Colonic mucosa (tissue), 4 donors: ENCODE data around the gene MICAL3. TPM values are rescaled to one million over a fixed set of nuclear protein-coding genes. Genes with fewer than 3 reads are reported as not detected.

ENCODE experiments used
- DNase-seq: peaks from one replicate; pipeline ENCODE4 v3.0.0-alpha.2; 2020
- H3K27ac ChIP-seq: fragments of 200-600 bp; one replicate; pipeline ENCODE4 v1.8.0; 2021
- H3K27me3 ChIP-seq: fragments of 200-600 bp; one replicate; pipeline ENCODE4 v1.8.0; 2021
- H3K36me3 ChIP-seq: fragments of 200-600 bp; one replicate; pipeline ENCODE4 v1.8.0; 2021
- H3K4me1 ChIP-seq: fragments of 200-600 bp; one replicate; pipeline ENCODE4 v1.8.0; 2021; ENCODE audit warnings: mild to moderate bottlenecking
- H3K4me3 ChIP-seq: fragments of 200-600 bp; one replicate; pipeline ENCODE4 v1.8.0; 2021
- H3K9ac ChIP-seq, 2 donors: one replicate each; pipeline ENCODE4 v1.7.0; 2013; ENCODE audit warnings: control low read depth in 2 of 2, low read depth in 2 of 2, low read length in 2 of 2
- H3K9me3 ChIP-seq: fragments of 200-600 bp; one replicate; pipeline ENCODE4 v1.8.0; 2021
- CTCF ChIP-seq: fragments of 200-600 bp; IDR thresholded peaks from one replicate; pipeline ENCODE4 v1.8.0; 2022; ENCODE audit warnings: antibody characterized with exemption, mild to moderate bottlenecking
- intact Hi-C: fragments of 100-400 bp; cut with DNase I; formaldehyde crosslinking; loops from one replicate; pipeline ENCODE4 v1.14.1; 2022
- total RNA-seq, 2 donors: library from RNA; stranded (reverse); fragmentation: NEBNext Ultra II Directional in 1 of 2; extraction: Animal tissue kit (Norgen Biotek cat#: 25700) in 1 of 2; gene quantifications; one replicate each; pipeline ENCODE4 v1.2.1, GENCODE V29; 2021
- donor health status: healthy.
- donor health status: DM: no; HTN: no; CAD: no.
- donor health status: DM: no; HTN: no; CAD: no.

MICAL3 gene
- total RNA-seq, 2 donors from 2014 or later = 72.5 to 84.5 TPM

GRCh38 chr22:17974087-17974486 is 50.3 kb downstream of the MICAL3 start:
- no peak for DNase-seq
- Histone ChIP-seq H3K27ac (no peak overlapping the region), H3K4me3 (no peak overlapping the region), H3K4me1 (no peaks in the 10 kb centered on the region), H3K36me3 (no peaks in the 10 kb centered on the region), H3K27me3 (no peaks in the 10 kb centered on the region), H3K9ac (no peak overlapping the region), H3K9me3 (no peaks in the 10 kb centered on the region)
- intact Hi-C loops = no loop called here
- no peak for TF ChIP-seq CTCF

- no peak overlapping the region for H3K4me3 ChIP-seq
- no peaks in the 10 kb centered on the region for H3K9me3 ChIP-seq
- H3K27me3 ChIP-seq = no peaks in the 10 kb centered on the region
- no peak overlapping the region for H3K9ac ChIP-seq
- no peak for TF ChIP-seq CTCF
- H3K36me3 ChIP-seq = no peaks in the 10 kb centered on the region
- DNase-seq = no peak
- no peaks in the 10 kb centered on the region for H3K4me1 ChIP-seq
- no peak overlapping the region for H3K27ac ChIP-seq
- intact Hi-C loops = no loop called here
Observed at GRCh38 chr22:17973217-17973616, 51.1 kb downstream of the MICAL3 start.

- intact Hi-C loops = no loop called here
- H3K27ac ChIP-seq = no peak overlapping the region
- no peaks in the 10 kb centered on the region for H3K9me3 ChIP-seq
- H3K36me3 ChIP-seq = no peaks in the 10 kb centered on the region
- no peak overlapping the region for H3K4me3 ChIP-seq
- no peak overlapping the region for H3K9ac ChIP-seq
- DNase-seq = no peak
- H3K27me3 ChIP-seq = no peaks in the 10 kb centered on the region
- H3K4me1 ChIP-seq = no peaks in the 10 kb centered on the region
- TF ChIP-seq CTCF = no peak
Observed at GRCh38 chr22:17972385-17973191, 51.8 kb downstream of the MICAL3 start.

GRCh38 chr22:17971711-17972110 is 52.6 kb downstream of the MICAL3 start:
- intact Hi-C loops = no loop called here

GRCh38 chr22:17970201-17970708 is 54.1 kb downstream of the MICAL3 start:
- Histone ChIP-seq H3K4me3 (no peak overlapping the region), H3K36me3 (no peaks in the 10 kb centered on the region), H3K27me3 (no peaks in the 10 kb centered on the region), H3K4me1 (no peaks in the 10 kb centered on the region), H3K9me3 (no peaks in the 10 kb centered on the region), H3K27ac (no peak overlapping the region), H3K9ac (no peak overlapping the region)
- TF ChIP-seq CTCF = no peak
- DNase-seq = no peak
- intact Hi-C loops = no loop called here

More at GRCh38 chr22:17971711-17972110, 52.6 kb downstream of the MICAL3 start:
- H3K27ac ChIP-seq = no peak overlapping the region
- DNase-seq = no peak
- H3K27me3 ChIP-seq = no peaks in the 10 kb centered on the region
- TF ChIP-seq CTCF = no peak
- no peak overlapping the region for H3K4me3 ChIP-seq
- H3K4me1 ChIP-seq = no peaks in the 10 kb centered on the region
- H3K36me3 ChIP-seq = no peaks in the 10 kb centered on the region
- no peak overlapping the region for H3K9ac ChIP-seq
- H3K9me3 ChIP-seq = no peaks in the 10 kb centered on the region
